ENCODE data around the gene BANP. TPM values are rescaled to one million over a fixed set of nuclear protein-coding genes. Genes with fewer than 3 reads are reported as not detected.
"Not testable (repeated sequence)": the region's sequence is repeated elsewhere in the genome, so short reads cannot be mapped to it uniquely, and the experiment has no call there.

Gene BANP
- total RNA-seq, 1 experiment from 2014 or later: 22.6 TPM

GRCh38 chr16:88074041-88074440, 122.8 kb downstream of the BANP start:
- CTCF ChIA-PET: no interaction called here
- ATAC-seq: no peak
- no peak overlapping the region for H3K27ac ChIP-seq (ENCODE audit: low read length)

DNA sequence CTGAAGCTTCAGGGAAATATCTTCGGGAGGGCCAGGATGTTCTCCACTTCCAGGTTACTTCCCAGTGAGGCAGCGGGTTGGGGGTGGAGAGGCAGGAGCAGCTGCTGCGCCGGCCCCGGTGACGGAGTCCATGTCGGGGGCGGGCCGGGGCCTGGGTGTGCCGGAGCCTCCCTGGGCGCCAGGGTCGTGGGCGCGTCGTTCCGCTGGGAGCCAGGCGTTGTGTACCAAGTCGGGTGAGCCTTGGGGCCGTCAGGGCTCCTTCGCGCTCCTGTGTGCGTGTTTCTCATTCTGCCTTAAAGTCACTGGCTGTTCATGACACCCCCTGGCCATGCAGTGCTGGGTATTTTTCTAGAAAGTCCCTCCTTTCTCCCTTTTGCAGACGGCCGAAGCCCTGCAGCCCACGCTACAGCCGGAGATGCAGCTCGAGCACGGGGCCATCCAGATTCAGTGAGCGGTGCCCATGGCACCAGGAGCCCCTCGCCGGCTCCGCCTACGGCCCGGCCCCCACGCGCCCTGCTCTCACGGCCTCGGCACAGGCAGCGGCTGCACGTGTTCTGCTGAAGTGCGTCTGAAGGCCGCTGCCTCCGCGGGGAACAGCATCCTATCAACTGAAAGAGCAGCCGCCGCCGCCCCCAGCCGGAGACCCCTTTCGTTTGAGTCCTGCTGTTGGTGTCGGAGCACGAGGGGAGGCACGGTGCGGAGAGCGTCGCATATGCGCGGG, 125.1 kb downstream of the BANP start:
- no TSS peak for BruUV-seq (replicated peaks)
- H3K4me1 ChIP-seq (ENCODE audit: control insufficient read depth, insufficient read depth, low read length): no peaks in the 10 kb centered on the region
- ATAC-seq (no peak), DNase-seq (ENCODE audit: low read depth, low spot score) (no peak)
- no peaks in the 10 kb centered on the region for H3K27me3 ChIP-seq (ENCODE audit: control insufficient read depth, insufficient read depth, low read length)
- POLR2A ChIA-PET: no interaction called here
- CTCF ChIA-PET: no interaction called here
- TF ChIP-seq TCF7L2 (IDR thresholded peaks at IDR 0.05; ENCODE audit: low read depth, low read length): no peak
- no peak for TF ChIP-seq POLR2AphosphoS5 (IDR thresholded peaks at IDR 0.05; ENCODE audit: low read depth, low read length)
- TF ChIP-seq, protein P1, sequence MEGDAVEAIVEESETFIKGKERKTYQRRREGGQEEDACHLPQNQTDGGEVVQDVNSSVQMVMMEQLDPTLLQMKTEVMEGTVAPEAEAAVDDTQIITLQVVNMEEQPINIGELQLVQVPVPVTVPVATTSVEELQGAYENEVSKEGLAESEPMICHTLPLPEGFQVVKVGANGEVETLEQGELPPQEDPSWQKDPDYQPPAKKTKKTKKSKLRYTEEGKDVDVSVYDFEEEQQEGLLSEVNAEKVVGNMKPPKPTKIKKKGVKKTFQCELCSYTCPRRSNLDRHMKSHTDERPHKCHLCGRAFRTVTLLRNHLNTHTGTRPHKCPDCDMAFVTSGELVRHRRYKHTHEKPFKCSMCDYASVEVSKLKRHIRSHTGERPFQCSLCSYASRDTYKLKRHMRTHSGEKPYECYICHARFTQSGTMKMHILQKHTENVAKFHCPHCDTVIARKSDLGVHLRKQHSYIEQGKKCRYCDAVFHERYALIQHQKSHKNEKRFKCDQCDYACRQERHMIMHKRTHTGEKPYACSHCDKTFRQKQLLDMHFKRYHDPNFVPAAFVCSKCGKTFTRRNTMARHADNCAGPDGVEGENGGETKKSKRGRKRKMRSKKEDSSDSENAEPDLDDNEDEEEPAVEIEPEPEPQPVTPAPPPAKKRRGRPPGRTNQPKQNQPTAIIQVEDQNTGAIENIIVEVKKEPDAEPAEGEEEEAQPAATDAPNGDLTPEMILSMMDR (IDR thresholded peaks at IDR 0.05): no peak
- no peak for TF ChIP-seq SIN3A (IDR thresholded peaks at IDR 0.05; ENCODE audit: borderline replicate concordance, insufficient read depth, low read depth, low read length)
- TF ChIP-seq, protein P2, sequence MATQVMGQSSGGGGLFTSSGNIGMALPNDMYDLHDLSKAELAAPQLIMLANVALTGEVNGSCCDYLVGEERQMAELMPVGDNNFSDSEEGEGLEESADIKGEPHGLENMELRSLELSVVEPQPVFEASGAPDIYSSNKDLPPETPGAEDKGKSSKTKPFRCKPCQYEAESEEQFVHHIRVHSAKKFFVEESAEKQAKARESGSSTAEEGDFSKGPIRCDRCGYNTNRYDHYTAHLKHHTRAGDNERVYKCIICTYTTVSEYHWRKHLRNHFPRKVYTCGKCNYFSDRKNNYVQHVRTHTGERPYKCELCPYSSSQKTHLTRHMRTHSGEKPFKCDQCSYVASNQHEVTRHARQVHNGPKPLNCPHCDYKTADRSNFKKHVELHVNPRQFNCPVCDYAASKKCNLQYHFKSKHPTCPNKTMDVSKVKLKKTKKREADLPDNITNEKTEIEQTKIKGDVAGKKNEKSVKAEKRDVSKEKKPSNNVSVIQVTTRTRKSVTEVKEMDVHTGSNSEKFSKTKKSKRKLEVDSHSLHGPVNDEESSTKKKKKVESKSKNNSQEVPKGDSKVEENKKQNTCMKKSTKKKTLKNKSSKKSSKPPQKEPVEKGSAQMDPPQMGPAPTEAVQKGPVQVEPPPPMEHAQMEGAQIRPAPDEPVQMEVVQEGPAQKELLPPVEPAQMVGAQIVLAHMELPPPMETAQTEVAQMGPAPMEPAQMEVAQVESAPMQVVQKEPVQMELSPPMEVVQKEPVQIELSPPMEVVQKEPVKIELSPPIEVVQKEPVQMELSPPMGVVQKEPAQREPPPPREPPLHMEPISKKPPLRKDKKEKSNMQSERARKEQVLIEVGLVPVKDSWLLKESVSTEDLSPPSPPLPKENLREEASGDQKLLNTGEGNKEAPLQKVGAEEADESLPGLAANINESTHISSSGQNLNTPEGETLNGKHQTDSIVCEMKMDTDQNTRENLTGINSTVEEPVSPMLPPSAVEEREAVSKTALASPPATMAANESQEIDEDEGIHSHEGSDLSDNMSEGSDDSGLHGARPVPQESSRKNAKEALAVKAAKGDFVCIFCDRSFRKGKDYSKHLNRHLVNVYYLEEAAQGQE (IDR thresholded peaks at IDR 0.05; ENCODE audit: insufficient read depth in 1 of 2, low read depth in 2 of 2, low read length in 1 of 2): no peak
- H3K27ac ChIP-seq (ENCODE audit: low read length): no peak overlapping the region
- H3K4me3 ChIP-seq (ENCODE audit: low read depth in 2 of 2, low read length in 2 of 2): no peak overlapping the region
- intact Hi-C loops (cut with micrococcal nuclease; ENCODE audit: unreplicated experiment) (no loop called here), in situ Hi-C loops (cut with HindIII; ENCODE audit: low pct_unique_long_range_greater_than_20kb, low sequenced_read_pairs) (no loop called here)
- H3K36me3 ChIP-seq (ENCODE audit: control insufficient read depth, insufficient read depth, low read length): no peaks in the 10 kb centered on the region
- no peaks in the 10 kb centered on the region for H3K9me3 ChIP-seq (ENCODE audit: control insufficient read depth, insufficient read depth, low read depth, low read length)

More at GRCh38 chr16:88074041-88074440, 122.8 kb downstream of the BANP start:
- Histone ChIP-seq H3K4me1 (ENCODE audit: control insufficient read depth, insufficient read depth, low read length) (no peaks in the 10 kb centered on the region), H3K4me3 (ENCODE audit: low read depth in 2 of 2, low read length in 2 of 2) (no peak overlapping the region), H3K9me3 (ENCODE audit: control insufficient read depth, insufficient read depth, low read depth, low read length) (no peaks in the 10 kb centered on the region), H3K36me3 (ENCODE audit: control insufficient read depth, insufficient read depth, low read length) (no peaks in the 10 kb centered on the region), H3K27me3 (ENCODE audit: control insufficient read depth, insufficient read depth, low read length) (no peaks in the 10 kb centered on the region)
- in situ Hi-C loops (cut with HindIII; ENCODE audit: low pct_unique_long_range_greater_than_20kb, low sequenced_read_pairs) (no loop called here), intact Hi-C loops (cut with micrococcal nuclease; ENCODE audit: unreplicated experiment) (no loop called here)
- no TSS peak for BruUV-seq (replicated peaks)
- TF ChIP-seq SIN3A (IDR thresholded peaks at IDR 0.05; ENCODE audit: borderline replicate concordance, insufficient read depth, low read depth, low read length) (no peak), POLR2AphosphoS5 (IDR thresholded peaks at IDR 0.05; ENCODE audit: low read depth, low read length) (no peak), TCF7L2 (IDR thresholded peaks at IDR 0.05; ENCODE audit: low read depth, low read length) (no peak)
- TF ChIP-seq, protein P1 (IDR thresholded peaks at IDR 0.05): no peak
- TF ChIP-seq, protein P2 (IDR thresholded peaks at IDR 0.05; ENCODE audit: insufficient read depth in 1 of 2, low read depth in 2 of 2, low read length in 1 of 2): no peak
- POLR2A ChIA-PET: no interaction called here
- DNase-seq (ENCODE audit: low read depth, low spot score): no peak

GRCh38 chr16:88076932-88077320, 125.7 kb downstream of the BANP start:
- in situ Hi-C loops (cut with HindIII; ENCODE audit: low pct_unique_long_range_greater_than_20kb, low sequenced_read_pairs); H3K9me3 ChIP-seq (ENCODE audit: control insufficient read depth, insufficient read depth, low read depth, low read length); CTCF ChIA-PET; H3K36me3 ChIP-seq (ENCODE audit: control insufficient read depth, insufficient read depth, low read length); H3K27ac ChIP-seq (ENCODE audit: low read length); DNase-seq (ENCODE audit: low read depth, low spot score); POLR2A ChIA-PET; intact Hi-C loops (cut with micrococcal nuclease; ENCODE audit: unreplicated experiment); H3K27me3 ChIP-seq (ENCODE audit: control insufficient read depth, insufficient read depth, low read length); BruUV-seq (replicated peaks); H3K4me3 ChIP-seq (ENCODE audit: low read depth in 2 of 2, low read length in 2 of 2); H3K4me1 ChIP-seq (ENCODE audit: control insufficient read depth, insufficient read depth, low read length); ATAC-seq: not testable (repeated sequence)
